HCT116 (cell line): ENCODE results near the gene GBP2. TPM values are rescaled to one million over a fixed set of nuclear protein-coding genes. Genes with fewer than 3 reads are reported as not detected.

Experiments
- ATAC-seq: fragments of 200-7000 bp; cut with Tn5 transposase; 2 replicates; pipeline ENCODE4 v1.9.1; 2020; ENCODE audit warnings: mild to moderate bottlenecking, moderate library complexity
- BruUV-seq: library from RNA; stranded (reverse); fragments of 400-500 nt; replicated peaks from 2 replicates; lab custom pipeline; 2021; lab: Mats Ljungman, UMichigan
- CTCF ChIA-PET: fragments of 300-600 bp; sonication (Branson Sonifier 250); formaldehyde crosslinking; loops from one replicate; lab custom pipeline; 2021; ENCODE audit warnings: antibody characterized with exemption; lab: Charles Lee
- POLR2A ChIA-PET: fragments of 300-600, 350-600 bp; sonication (Branson Sonifier 250); formaldehyde crosslinking; loops from one replicate; lab custom pipeline; 2021; ENCODE audit warnings: antibody characterized with exemption; lab: Charles Lee
- RAD21 ChIA-PET, 2 experiments: fragments of 300-600 bp; sonication (Branson Sonifier 250); formaldehyde crosslinking; loops; one replicate each; lab custom pipeline; 2023; ENCODE audit warnings: low total read pairs in 2 of 2; ENCODE audit not compliant: uncharacterized antibody in 2 of 2, unreplicated experiment in 2 of 2, low non-redundant PET in 1 of 2; lab: Charles Lee
- DNase-seq: peaks from one replicate; pipeline ENCODE4 v3.0.0-alpha.2; 2010; ENCODE audit warnings: low read depth, low spot score
- H2AFZ ChIP-seq: fragments of 200-600 bp; shearing (Covaris generic), sonication (generic); 2 replicates; pipeline ENCODE4 v1.6.1; 2017; ENCODE audit warnings: low read depth, mixed run types, mixed read lengths, antibody characterized with exemption, low read length; ENCODE audit not compliant: poor library complexity, severe bottlenecking
- H3K27ac ChIP-seq: 2 replicates; pipeline ENCODE4 v1.5.1; 2012; ENCODE audit warnings: low read depth, low read length
- H3K27me3 ChIP-seq: fragments of 200-600 bp; sonication (generic); 2 replicates; pipeline ENCODE4 v1.6.1; 2016; ENCODE audit warnings: mixed run types, low read length, mixed read lengths; ENCODE audit not compliant: insufficient read depth
- H3K36me3 ChIP-seq, 2 experiments: fragments of 200-500 bp in 1 of 2; fragments of 200-600 bp in 1 of 2; sonication (Bioruptor generic) in 1 of 2; sonication (generic) in 1 of 2; 2 replicates each; pipeline versions ENCODE4 v1.5.1 to v1.6.1; 2014 to 2016; ENCODE audit warnings: low read length in 2 of 2, inconsistent platforms in 1 of 2, mixed read lengths in 1 of 2, mixed run types in 1 of 2; ENCODE audit not compliant: insufficient read depth in 2 of 2, control insufficient read depth in 1 of 2
- H3K4me1 ChIP-seq, 2 experiments: fragments of 200-600 bp in 1 of 2; sonication (generic) in 1 of 2; 2 replicates each; pipeline versions ENCODE4 v1.5.1 to v1.6.1; 2012 to 2017; ENCODE audit warnings: low read length in 2 of 2, inconsistent platforms in 1 of 2, mild to moderate bottlenecking in 1 of 2, mixed read lengths in 1 of 2, mixed run types in 1 of 2, moderate library complexity in 1 of 2; ENCODE audit not compliant: insufficient read depth in 2 of 2, control insufficient read depth in 1 of 2
- H3K4me2 ChIP-seq: fragments of 200-600 bp; sonication (generic); 2 replicates; pipeline ENCODE4 v1.6.1; 2017; ENCODE audit warnings: mixed run types, low read length, mixed read lengths
- H3K4me3 ChIP-seq, 2 experiments: fragments of 200-600 bp in 1 of 2; sonication (generic) in 1 of 2; replicated peaks in 1 of 2; 2 replicates each; pipeline ENCODE4 v1.5.1; 2011 to 2016; ENCODE audit warnings: low read length in 2 of 2, control low read depth in 1 of 2, low read depth in 1 of 2, mild to moderate bottlenecking in 1 of 2, mixed read lengths in 1 of 2, mixed run types in 1 of 2
- H3K79me2 ChIP-seq: fragments of 200-600 bp; sonication (generic); 2 replicates; pipeline ENCODE4 v1.6.1; 2017; ENCODE audit warnings: mild to moderate bottlenecking, mixed run types, low read length, moderate library complexity, mixed read lengths; ENCODE audit not compliant: insufficient read depth
- H3K9ac ChIP-seq: fragments of 200-600 bp; sonication (generic); 2 replicates; pipeline ENCODE4 v1.6.1; 2016; ENCODE audit warnings: low read length, mixed read lengths
- H3K9me2 ChIP-seq: fragments of 200-600 bp; sonication (generic), shearing (Covaris generic); 2 replicates; pipeline ENCODE4 v1.6.1; 2017; ENCODE audit warnings: mixed run types, mild to moderate bottlenecking, moderate library complexity; ENCODE audit not compliant: insufficient read depth
- H3K9me3 ChIP-seq, 2 experiments: fragments of 200-500 bp in 1 of 2; fragments of 200-600 bp in 1 of 2; sonication (Bioruptor generic) in 1 of 2; sonication (generic) in 1 of 2; 2 replicates each; pipeline ENCODE4 v1.6.1; 2014 to 2017; ENCODE audit warnings: low read length in 2 of 2, mixed read lengths in 2 of 2, inconsistent platforms in 1 of 2, low read depth in 1 of 2, mild to moderate bottlenecking in 1 of 2, mixed run types in 1 of 2, moderate library complexity in 1 of 2; ENCODE audit not compliant: control insufficient read depth in 1 of 2, insufficient read depth in 1 of 2
- H4K20me1 ChIP-seq: fragments of 200-600 bp; sonication (generic), shearing (Covaris generic); 2 replicates; pipeline ENCODE4 v1.6.1; 2017; ENCODE audit warnings: mixed run types, mild to moderate bottlenecking, moderate library complexity; ENCODE audit not compliant: insufficient read depth
- CBX3 ChIP-seq: IDR thresholded peaks from 2 replicates; pipeline ENCODE4 v1.6.1; 2012; ENCODE audit warnings: low read depth
- CTCF ChIP-seq, 3 experiments: fragments of 200-600 bp in 1 of 3; sonication (generic) in 1 of 3; IDR thresholded peaks in 2 of 3; conservative IDR thresholded peaks in 1 of 3; 2 replicates each; pipeline ENCODE4 v1.5.1; 2012 to 2017; ENCODE audit warnings: low read depth in 2 of 3, low read length in 2 of 3, antibody characterized with exemption in 1 of 3, borderline replicate concordance in 1 of 3, control low read depth in 1 of 3, mild to moderate bottlenecking in 1 of 3, mixed read lengths in 1 of 3, mixed run types in 1 of 3, moderate library complexity in 1 of 3; ENCODE audit not compliant: insufficient read depth in 1 of 3
- EGR1 ChIP-seq: IDR thresholded peaks from 2 replicates; pipeline ENCODE4 v1.6.1; 2012; ENCODE audit warnings: low read depth
- ELF1 ChIP-seq: IDR thresholded peaks from 2 replicates; pipeline ENCODE4 v1.6.1; 2012; ENCODE audit warnings: low read depth, borderline replicate concordance
- JUND ChIP-seq: IDR thresholded peaks from 2 replicates; pipeline ENCODE4 v1.6.1; 2012
- MAX ChIP-seq: IDR thresholded peaks from 2 replicates; pipeline ENCODE4 v1.6.1; 2012
- POLR2AphosphoS5 ChIP-seq: IDR thresholded peaks from 2 replicates; pipeline ENCODE4 v1.6.1; 2011; ENCODE audit warnings: mild to moderate bottlenecking, low read depth, low read length, moderate library complexity
- RAD21 ChIP-seq: IDR thresholded peaks from 2 replicates; pipeline ENCODE4 v1.6.1; 2012; ENCODE audit warnings: low read depth, mild to moderate bottlenecking
- SP1 ChIP-seq: IDR thresholded peaks from 2 replicates; pipeline ENCODE4 v1.6.1; 2012; ENCODE audit warnings: low read depth
- SRF ChIP-seq: IDR thresholded peaks from 2 replicates; pipeline ENCODE4 v1.6.1; 2012; ENCODE audit warnings: low read depth
- TCF7L2 ChIP-seq: IDR thresholded peaks from 2 replicates; pipeline ENCODE4 v1.7.0; 2011; ENCODE audit warnings: borderline replicate concordance, inconsistent platforms; ENCODE audit not compliant: insufficient read depth, insufficient read length; ENCODE audit errors: extremely low read depth
- intact Hi-C: fragments of 100-400 bp; cut with micrococcal nuclease; formaldehyde crosslinking; loops from 2 replicates; pipeline ENCODE4 v1.10.0; 2022
- total RNA-seq: library from RNA; stranded (reverse); gene quantifications from one replicate; pipeline ENCODE4 v1.2.1, GENCODE V29; 2021; ENCODE audit not compliant: unreplicated experiment

GBP2 gene
- total RNA-seq, 1 experiment from 2014 or later = 0.98 TPM

GRCh38 chr1:89088572-89088971 lies 37.3 kb downstream of the GBP2 start:
- H3K27me3 ChIP-seq = no peaks in the 10 kb centered on the region
- no peaks in the 10 kb centered on the region for H3K79me2 ChIP-seq
- no peak overlapping the region for H3K4me2 ChIP-seq
- BruUV-seq = no TSS peak
- RAD21 ChIA-PET = no interaction called here
- no peaks in the 10 kb centered on the region for H3K36me3 ChIP-seq
- intact Hi-C loops = no loop called here
- DNase-seq = no peak
- H3K9me2 ChIP-seq = no peaks in the 10 kb centered on the region
- CTCF ChIA-PET = interaction anchor here (1.1 kb wide), 1 partner anchor 363 kb away, joined by 3 read pairs; no protein-coding TSS in a partner anchor
- TF ChIP-seq CBX3 (no peak), POLR2AphosphoS5 (no peak), CTCF (IDR thresholded peaks at IDR 0.05 in 2 of 3, conservative IDR thresholded peaks at IDR 0.05 in 1 of 3; ENCODE audit: borderline replicate concordance in 1 of 3, insufficient read depth in 1 of 3, low read depth in 2 of 3, low read length in 2 of 3) (no peak), TCF7L2 (no peak), JUND (no peak), SP1 (no peak), MAX (no peak), SRF (no peak), RAD21 (no peak), ELF1 (no peak), EGR1 (no peak)
- no peak overlapping the region for H3K9ac ChIP-seq
- H4K20me1 ChIP-seq = no peaks in the 10 kb centered on the region
- H3K4me1 ChIP-seq = no peaks in the 10 kb centered on the region
- H3K9me3 ChIP-seq = no peaks in the 10 kb centered on the region
- no peak for ATAC-seq
- POLR2A ChIA-PET = no interaction called here
- no peak overlapping the region for H2AFZ ChIP-seq
- no peak overlapping the region for H3K27ac ChIP-seq
- no peak overlapping the region for H3K4me3 ChIP-seq
